Motor neuron (in vitro differentiated cells): ENCODE results near the gene PIEZO1. TPM values are rescaled to one million over a fixed set of nuclear protein-coding genes. Genes with fewer than 3 reads are reported as not detected.

ENCODE experiments used
- ATAC-seq, 8 experiments: fragments of 200-7000 bp; cut with Tn5 transposase; replicated peaks in 6 of 8; 2 replicates each; pipeline ENCODE4 v1.8.0; 2021; ENCODE audit warnings: mild to moderate bottlenecking in 8 of 8, moderate library complexity in 8 of 8
- H3K27ac ChIP-seq, 2 donors: fragments of 250-450 bp; sonication (Bioruptor Pico); 2 replicates each; pipeline ENCODE4 v1.9.0; 2021; ENCODE audit warnings: antibody characterized with exemption in 2 of 2, mild to moderate bottlenecking in 2 of 2, moderate library complexity in 1 of 2
- H3K4me1 ChIP-seq, 2 donors: fragments of 250-450 bp; sonication (Bioruptor Pico); replicated peaks in 1 of 2; 2 replicates each; pipeline ENCODE4 v1.6.1; 2021; ENCODE audit warnings: antibody characterized with exemption in 2 of 2, mild to moderate bottlenecking in 2 of 2, moderate library complexity in 1 of 2
- H3K4me3 ChIP-seq, 5 donors: fragments of 250-450 bp; sonication (Bioruptor Pico); 2 replicates each; pipeline ENCODE4 v1.9.0; 2021; ENCODE audit warnings: antibody characterized with exemption in 5 of 5, mild to moderate bottlenecking in 5 of 5, moderate library complexity in 4 of 5
- WGBS, 10 experiments: fragments of 450-650 bp; shearing (Covaris generic); methylation state at CpG; one replicate each; pipeline ENCODE4 v1.0.0; 2022; 5-methylcytosine and 5-hydroxymethylcytosine counted together
- in situ Hi-C, 9 experiments: fragments of 400-800 bp; cut with MboI; loops; one replicate each; pipeline ENCODE4 v1.15.0; 2021; ENCODE audit warnings: low sequenced_read_pairs in 9 of 9, low pct_unique_long_range_greater_than_20kb in 2 of 9; ENCODE audit not compliant: unreplicated experiment in 9 of 9
- total RNA-seq, 8 experiments: library from RNA; unstranded; fragments of 300-600 nt; gene quantifications; 2 replicates each; pipeline versions ENCODE4 v1.2.3 to v1.2.4, GENCODE V29; 2022

PIEZO1 gene
- total RNA-seq, 8 experiments from 2014 or later: 2.2 to 163 (median 22.9) TPM

GRCh38 chr16:88688013-88688778 is 96.8 kb downstream of the PIEZO1 start:
- ATAC-seq: no peak
- H3K27ac ChIP-seq: no peak overlapping the region
- WGBS, 10 experiments: 0 to 82% (median 30%) methylated on average over 1 to 4 of the region's 28 CpGs; no CpG with 5 or more reads in 6 of the 10 experiments
- in situ Hi-C loops: no loop called here
- H3K4me1 ChIP-seq: peaks cover 3 to 5% of the 10 kb centered on the region in 2 donors
- H3K4me3 ChIP-seq: no peak overlapping the region

GRCh38 chr16:88687676-88688012 is 97.4 kb downstream of the PIEZO1 start:
- Histone ChIP-seq H3K27ac (no peak overlapping the region), H3K4me3 (no peak overlapping the region), H3K4me1 (peaks cover 3 to 5% of the 10 kb centered on the region in 2 donors)
- 10 to 67% (median 54%) methylated on average over 1 to 2 of the region's 3 CpGs; no CpG with 5 or more reads in 5 of the 10 experiments for WGBS, 10 experiments
- no peak for ATAC-seq
- in situ Hi-C loops: no loop called here

- Histone ChIP-seq H3K4me1 (peaks cover 3 to 5% of the 10 kb centered on the region in 2 donors), H3K4me3 (no peak overlapping the region), H3K27ac (no peak overlapping the region)
- in situ Hi-C loops: no loop called here
- ATAC-seq: no peak
- WGBS, 10 experiments: 0 to 100% (median 40%) methylated on average over 1 to 2 of the region's 10 CpGs; no CpG with 5 or more reads in 5 of the 10 experiments
These were observed 97.8 kb downstream of the PIEZO1 start for GRCh38 chr16:88687254-88687576.

- peaks cover 3 to 5% of the 10 kb centered on the region in 2 donors for H3K4me1 ChIP-seq
- in situ Hi-C loops: no loop called here
- ATAC-seq: peak; percentile 81 to 90 (median 86)
- WGBS, 10 experiments: 0 to 36% (median 20%) methylated on average over 1 to 14 of the region's 65 CpGs; no CpG with 5 or more reads in 5 of the 10 experiments
- no peak within 1 kb of the TSS for H3K27ac ChIP-seq
- H3K4me3 ChIP-seq: peak within 1 kb of the TSS; percentile 26 to 33 (median 27)
These were observed 98.4 kb downstream of the PIEZO1 start, which contains the start of gene SNAI3 for GRCh38 chr16:88686439-88687253. TSS of gene SNAI3 (minus strand) at chr16:88686507. CDS start at chr16:88686406, 101 bp downstream.

- in situ Hi-C loops: no loop called here
- no peak overlapping the region for H3K27ac ChIP-seq
- peak overlapping the region; percentile 26 to 33 (median 27) for H3K4me3 ChIP-seq
- peaks cover 3 to 5% of the 10 kb centered on the region in 2 donors for H3K4me1 ChIP-seq
- 20% methylated on average over 1 of the region's 25 CpGs; no CpG with 5 or more reads in 9 of the 10 experiments for WGBS, 10 experiments
- ATAC-seq: peak in 5 of 8 experiments; percentile 11 to 39 (median 28)
These were observed 99.0 kb downstream of the PIEZO1 start for GRCh38 chr16:88686062-88686438.

- no peak overlapping the region for H3K27ac ChIP-seq
- 15 to 53% (median 20%) methylated on average over 1 to 8 of the region's 33 CpGs; no CpG with 5 or more reads in 6 of the 10 experiments for WGBS, 10 experiments
- peaks cover 3 to 5% of the 10 kb centered on the region in 2 donors for H3K4me1 ChIP-seq
- in situ Hi-C loops: no loop called here
- ATAC-seq: peak; percentile 5 to 60 (median 40)
- H3K4me3 ChIP-seq: peak overlapping the region in 1 of 5 donors; percentile 33
These were observed 99.6 kb downstream of the PIEZO1 start for GRCh38 chr16:88685156-88686061.

GRCh38 chr16:88684569-88685155 is 100.4 kb downstream of the PIEZO1 start:
- WGBS, 10 experiments: 0 to 100% (median 83%) methylated on average over 1 to 9 of the region's 15 CpGs; no CpG with 5 or more reads in 5 of the 10 experiments
- ATAC-seq: no peak
- H3K4me1 ChIP-seq: peaks cover 3 to 5% of the 10 kb centered on the region in 2 donors
- H3K4me3 ChIP-seq: no peak overlapping the region
- in situ Hi-C loops: no loop called here
- H3K27ac ChIP-seq: no peak overlapping the region

GRCh38 chr16:88681709-88682451 is 103.1 kb downstream of the PIEZO1 start:
- H3K4me1 ChIP-seq: peaks cover 2% of the 10 kb centered on the region in 2 donors
- no peak overlapping the region for H3K27ac ChIP-seq
- H3K4me3 ChIP-seq: no peak overlapping the region
- peak in 2 of 8 experiments; percentile 14 to 31 for ATAC-seq
- in situ Hi-C loops: no loop called here
- 0 to 83% (median 29%) methylated on average over 1 to 10 of the region's 21 CpGs; no CpG with 5 or more reads in 3 of the 10 experiments for WGBS, 10 experiments

GRCh38 chr16:88681084-88681680 is 103.8 kb downstream of the PIEZO1 start:
- Histone ChIP-seq H3K27ac (no peak overlapping the region), H3K4me3 (no peak overlapping the region), H3K4me1 (no peaks in the 10 kb centered on the region)
- no peak for ATAC-seq
- in situ Hi-C loops: no loop called here
- 48 to 100% (median 81%) methylated on average over 1 to 4 of the region's 31 CpGs; no CpG with 5 or more reads in 6 of the 10 experiments for WGBS, 10 experiments

GRCh38 chr16:88680554-88681083 is 104.4 kb downstream of the PIEZO1 start:
- in situ Hi-C loops: no loop called here
- ATAC-seq: no peak
- Histone ChIP-seq H3K4me3 (no peak overlapping the region), H3K4me1 (no peaks in the 10 kb centered on the region), H3K27ac (no peak overlapping the region)
- WGBS, 10 experiments: 71 to 83% methylated on average over 1 to 2 of the region's 5 CpGs; no CpG with 5 or more reads in 8 of the 10 experiments

- H3K4me1 ChIP-seq: no peaks in the 10 kb centered on the region
- 3 to 75% (median 20%) methylated on average over 1 to 5 of the region's 32 CpGs; no CpG with 5 or more reads in 7 of the 10 experiments for WGBS, 10 experiments
- no peak overlapping the region for H3K4me3 ChIP-seq
- ATAC-seq: peak in 2 of 8 experiments; percentile 15 to 68
- in situ Hi-C loops: no loop called here
- H3K27ac ChIP-seq: no peak overlapping the region
These were observed 106.6 kb downstream of the PIEZO1 start for GRCh38 chr16:88678224-88678979.
